ENCODE measurements around the gene RALGAPB.

RALGAPB gene

GRCh38 chr20:38551056-38551626 lies 78.5 kb downstream of the RALGAPB start:
- FAIRE-seq = no peak

GRCh38 chr20:38554986-38555385 lies 82.3 kb downstream of the RALGAPB start:
- FAIRE-seq = no peak

GRCh38 chr20:38555395-38555794 lies 82.8 kb downstream of the RALGAPB start:
- no peak for FAIRE-seq

- no peak for FAIRE-seq
Measured at GRCh38 chr20:38557174-38557573, 84.5 kb downstream of the RALGAPB start.

GRCh38 chr20:38558596-38559360 lies 86.1 kb downstream of the RALGAPB start:
- no peak for FAIRE-seq

GRCh38 chr20:38559764-38560163 lies 87.1 kb downstream of the RALGAPB start:
- FAIRE-seq = no peak

- FAIRE-seq = no peak
Measured at GRCh38 chr20:38563802-38564431, 91.3 kb downstream of the RALGAPB start.

GRCh38 chr20:38564680-38565079 lies 92.0 kb downstream of the RALGAPB start:
- FAIRE-seq = no peak

- FAIRE-seq = no peak
Measured at GRCh38 chr20:38566036-38566598, 93.5 kb downstream of the RALGAPB start.

GRCh38 chr20:38569747-38570525 lies 97.3 kb downstream of the RALGAPB start:
- no peak for FAIRE-seq

- no peak for FAIRE-seq
Measured at GRCh38 chr20:38573413-38573812, 100.8 kb downstream of the RALGAPB start.

- no peak for FAIRE-seq
Measured at GRCh38 chr20:38579219-38579910, 106.7 kb downstream of the RALGAPB start.

- FAIRE-seq = no peak
Measured at GRCh38 chr20:38579921-38580320, 107.3 kb downstream of the RALGAPB start.

- no peak for FAIRE-seq
Measured at GRCh38 chr20:38581013-38581412, 108.4 kb downstream of the RALGAPB start, which contains the start of gene ADIG. Gene ADIG (plus strand): TSS chr20:38581197. CDS start chr20:38581251, 54 bp downstream.

- FAIRE-seq = no peak
Measured at GRCh38 chr20:38581830-38582358, 109.3 kb downstream of the RALGAPB start.

- FAIRE-seq = no peak
Measured at GRCh38 chr20:38583306-38583705, 110.7 kb downstream of the RALGAPB start.

GRCh38 chr20:38584099-38584763 lies 111.6 kb downstream of the RALGAPB start:
- no peak for FAIRE-seq

- no peak for FAIRE-seq
Measured at GRCh38 chr20:38585404-38586180, 112.9 kb downstream of the RALGAPB start.

GRCh38 chr20:38586181-38586525 lies 113.5 kb downstream of the RALGAPB start:
- no peak for FAIRE-seq

- FAIRE-seq = no peak
Measured at GRCh38 chr20:38588303-38588702, 115.7 kb downstream of the RALGAPB start.

GRCh38 chr20:38589351-38589750 lies 116.7 kb downstream of the RALGAPB start:
- no peak for FAIRE-seq
